ENCODE measurements around the gene FAM3A.

- no peak for TF ChIP-seq CTCF (IDR thresholded peaks at IDR 0.05)
- no peak for TF ChIP-seq ESRRA (CRISPR knock-in tag; IDR thresholded peaks at IDR 0.05; ENCODE audit: borderline replicate concordance)
- no peak for TF ChIP-seq RELA (CRISPR knock-in tag; IDR thresholded peaks at IDR 0.05; ENCODE audit: borderline replicate concordance)
- no peak for TF ChIP-seq ARID4B (CRISPR knock-in tag; IDR thresholded peaks at IDR 0.05; ENCODE audit: borderline replicate concordance)
- TF ChIP-seq CDX4 (CRISPR knock-in tag; IDR thresholded peaks at IDR 0.05; ENCODE audit: borderline replicate concordance): no peak
- no peak for TF ChIP-seq ZNF232 (CRISPR knock-in tag; IDR thresholded peaks at IDR 0.05)
- no peak for TF ChIP-seq MAX (CRISPR knock-in tag; IDR thresholded peaks at IDR 0.05)
- TF ChIP-seq SMAD4 (CRISPR knock-in tag; IDR thresholded peaks at IDR 0.05): no peak
- no peak for TF ChIP-seq E2F1 (CRISPR knock-in tag; IDR thresholded peaks at IDR 0.05)
- no peak for TF ChIP-seq ZSCAN18 (CRISPR knock-in tag; IDR thresholded peaks at IDR 0.05)
- no peak for TF ChIP-seq HMGXB4 (CRISPR knock-in tag; IDR thresholded peaks at IDR 0.05)
- no peak for TF ChIP-seq NR3C1 (CRISPR knock-in tag; conservative IDR thresholded peaks at IDR 0.05; ENCODE audit: low read depth)
- no peak for TF ChIP-seq GABPB1 (CRISPR knock-in tag; IDR thresholded peaks at IDR 0.05)
These were observed 52.3 kb downstream of the FAM3A start for GRCh38 chrX:154463611-154464220.
